DND-41 (cell line): ENCODE results near the gene PSMG4.

Experiments
- ATAC-seq: fragments of 200-7000 bp; cut with Tn5 transposase; 3 replicates; pipeline ENCODE4 v1.9.1; 2021; ENCODE audit warnings: low read depth; ENCODE audit not compliant: insufficient read depth
- DNase-seq: peaks from one replicate; pipeline ENCODE4 v3.0.0-alpha.2; 2020
- H2AFZ ChIP-seq: 2 replicates; pipeline ENCODE4 v1.6.0; 2012; ENCODE audit warnings: low read depth, low read length
- H3K27ac ChIP-seq: 2 replicates; pipeline ENCODE4 v1.5.1; 2012; ENCODE audit warnings: low read length, inconsistent platforms
- H3K27me3 ChIP-seq: fragments of 200-600 bp; sonication (generic); 2 replicates; pipeline ENCODE4 v1.6.0; 2012; ENCODE audit warnings: low read length, mild to moderate bottlenecking, inconsistent platforms; ENCODE audit not compliant: insufficient read depth, poor library complexity
- H3K36me3 ChIP-seq: 2 replicates; pipeline ENCODE4 v1.5.1; 2012; ENCODE audit warnings: low read length, inconsistent platforms; ENCODE audit not compliant: insufficient read depth
- H3K4me1 ChIP-seq: 2 replicates; pipeline ENCODE4 v1.5.1; 2012; ENCODE audit warnings: mild to moderate bottlenecking, low read length; ENCODE audit not compliant: insufficient read depth
- H3K4me2 ChIP-seq: 2 replicates; pipeline ENCODE4 v1.6.0; 2012; ENCODE audit warnings: mild to moderate bottlenecking, moderate library complexity, low read length, inconsistent platforms; ENCODE audit not compliant: insufficient read depth
- H3K4me3 ChIP-seq, 2 experiments: fragments of 200-600 bp in 1 of 2; shearing (Covaris generic) in 1 of 2; 2 replicates each; pipeline ENCODE4 v1.5.1; 2012 to 2016; ENCODE audit warnings: inconsistent platforms in 2 of 2, low read length in 2 of 2, mild to moderate bottlenecking in 2 of 2, low read depth in 1 of 2, moderate library complexity in 1 of 2
- H3K79me2 ChIP-seq: 2 replicates; pipeline ENCODE4 v1.6.0; 2012; ENCODE audit warnings: low read length, inconsistent platforms; ENCODE audit not compliant: insufficient read depth
- H3K9ac ChIP-seq: 2 replicates; pipeline ENCODE4 v1.6.0; 2012; ENCODE audit warnings: low read depth, mild to moderate bottlenecking, inconsistent platforms, low read length, moderate library complexity
- H3K9me3 ChIP-seq: 2 replicates; pipeline ENCODE4 v1.5.1; 2012; ENCODE audit warnings: low read length, moderate library complexity, mild to moderate bottlenecking, inconsistent platforms; ENCODE audit not compliant: insufficient read depth, severe bottlenecking
- H4K20me1 ChIP-seq: 2 replicates; pipeline ENCODE4 v1.6.0; 2012; ENCODE audit warnings: low read length; ENCODE audit not compliant: insufficient read depth
- CTCF ChIP-seq: IDR thresholded peaks from 2 replicates; pipeline ENCODE4 v1.5.1; 2012; ENCODE audit warnings: borderline replicate concordance, low read length, moderate library complexity, mild to moderate bottlenecking; ENCODE audit not compliant: poor library complexity, severe bottlenecking; ENCODE audit errors: extremely low read depth
- EZH2 ChIP-seq: IDR thresholded peaks from 3 replicates; pipeline ENCODE4 v1.6.1; 2012; ENCODE audit warnings: borderline replicate concordance, low read depth, mild to moderate bottlenecking, moderate library complexity, low read length, inconsistent platforms; ENCODE audit not compliant: severe bottlenecking

The PSMG4 gene

GRCh38 chr6:3261518-3261820, 2.7 kb downstream of the PSMG4 start:
- peaks cover 59% of the 10 kb centered on the region for H3K36me3 ChIP-seq

GRCh38 chr6:3261921-3262320, 3.2 kb downstream of the PSMG4 start:
- Histone ChIP-seq H3K27ac (no peak overlapping the region), H3K36me3 (peaks cover 59% of the 10 kb centered on the region), H3K9ac (peak overlapping the region; percentile 48; the same call in 1 of the 2 replicates), H2AFZ (no peak overlapping the region), H3K79me2 (peaks cover 78% of the 10 kb centered on the region), H3K27me3 (no peaks in the 10 kb centered on the region), H3K4me1 (peaks cover 50% of the 10 kb centered on the region), H3K4me3 (peak overlapping the region in 1 of 2 experiments; percentile 100; a peak in 1 of 4 replicates), H3K4me2 (peak overlapping the region; percentile 97), H4K20me1 (peaks cover 65% of the 10 kb centered on the region), H3K9me3 (no peaks in the 10 kb centered on the region)
- ATAC-seq (no peak), DNase-seq (no peak)
- TF ChIP-seq CTCF (no peak), EZH2 (no peak)

More at GRCh38 chr6:3261518-3261820, 2.7 kb downstream of the PSMG4 start:
- Histone ChIP-seq H3K4me1 (peaks cover 50% of the 10 kb centered on the region), H3K9ac (peak overlapping the region; percentile 48), H3K4me3 (peak overlapping the region in 1 of 2 experiments; percentile 100; a peak in 1 of 4 replicates), H2AFZ (no peak overlapping the region), H3K79me2 (peaks cover 76% of the 10 kb centered on the region), H4K20me1 (peaks cover 64% of the 10 kb centered on the region), H3K9me3 (no peaks in the 10 kb centered on the region), H3K4me2 (peak overlapping the region; percentile 97), H3K27me3 (no peaks in the 10 kb centered on the region), H3K27ac (no peak overlapping the region)
- TF ChIP-seq EZH2 (no peak), CTCF (no peak)
- DNase-seq (no peak), ATAC-seq (no peak)

- H2AFZ ChIP-seq, result no peak overlapping the region
- H3K4me3 ChIP-seq, result no peak overlapping the region
- no peak overlapping the region for H3K27ac ChIP-seq
- H3K9ac ChIP-seq, result no peak overlapping the region
- peak overlapping the region; percentile 12; the same call in 1 of the 2 replicates for H3K4me2 ChIP-seq
- ATAC-seq (no peak), DNase-seq (no peak)
- H3K4me1 ChIP-seq, result peaks cover 49% of the 10 kb centered on the region
- H3K36me3 ChIP-seq, result peaks cover 67% of the 10 kb centered on the region
- no peak for TF ChIP-seq EZH2
- no peak for TF ChIP-seq CTCF
- no peaks in the 10 kb centered on the region for H3K9me3 ChIP-seq
- peaks cover 76% of the 10 kb centered on the region for H4K20me1 ChIP-seq
- H3K79me2 ChIP-seq, result peaks cover 87% of the 10 kb centered on the region
- no peaks in the 10 kb centered on the region for H3K27me3 ChIP-seq
These were observed 4.3 kb downstream of the PSMG4 start for GRCh38 chr6:3263096-3263495.

GRCh38 chr6:3264356-3264755, 5.6 kb downstream of the PSMG4 start:
- no peaks in the 10 kb centered on the region for H3K9me3 ChIP-seq
- H3K4me2 ChIP-seq, result no peak overlapping the region; the same call in 1 of the 2 replicates
- H3K79me2 ChIP-seq, result peaks cover 93% of the 10 kb centered on the region
- no peak overlapping the region for H2AFZ ChIP-seq
- no peak overlapping the region for H3K27ac ChIP-seq
- peaks cover 86% of the 10 kb centered on the region for H4K20me1 ChIP-seq
- H3K36me3 ChIP-seq, result peaks cover 79% of the 10 kb centered on the region
- H3K9ac ChIP-seq, result no peak overlapping the region
- TF ChIP-seq EZH2, result no peak
- TF ChIP-seq CTCF, result no peak
- no peak overlapping the region for H3K4me3 ChIP-seq
- no peaks in the 10 kb centered on the region for H3K27me3 ChIP-seq
- ATAC-seq (no peak), DNase-seq (no peak)
- H3K4me1 ChIP-seq, result peaks cover 42% of the 10 kb centered on the region
